PC-3 (cell line): ENCODE data around the gene DCDC1.
"Not testable (repeated sequence)": the region's sequence is repeated elsewhere in the genome, so short reads cannot be mapped to it uniquely, and the experiment has no call there.

Source experiments
- CTCF ChIP-seq: fragments of 300-600 bp; sonication (generic); conservative IDR thresholded peaks from 2 replicates; pipeline ENCODE4 v1.5.1; 2017; ENCODE audit warnings: antibody characterized with exemption, low read depth, mild to moderate bottlenecking, low read length
- EZH2 ChIP-seq: fragments of 300-600 bp; sonication (generic); IDR thresholded peaks from one replicate; pipeline ENCODE4 v1.6.1; 2017; ENCODE audit warnings: antibody characterized with exemption, mild to moderate bottlenecking, low read length; ENCODE audit not compliant: unreplicated experiment

- TF ChIP-seq CTCF, EZH2: not testable (repeated sequence)
Observed at GRCh38 chr11:31273527-31273926, 96.0 kb downstream of the DCDC1 start.
